GM19023 (cell line): ENCODE results near the gene CELSR2.
A peak's percentile ranks its signal among the peaks of the same experiment; 100 is the strongest.
"Not testable (repeated sequence)": the region's sequence is repeated elsewhere in the genome, so short reads cannot be mapped to it uniquely, and the experiment has no call there.

ENCODE experiments used
- ATAC-seq: cut with Tn5 transposase; IDR thresholded peaks from one replicate; pipeline ENCODE4 v1.9.1; 2021; ENCODE audit warnings: mild to moderate bottlenecking, moderate library complexity; ENCODE audit not compliant: unreplicated experiment

CELSR2 gene, protein sequence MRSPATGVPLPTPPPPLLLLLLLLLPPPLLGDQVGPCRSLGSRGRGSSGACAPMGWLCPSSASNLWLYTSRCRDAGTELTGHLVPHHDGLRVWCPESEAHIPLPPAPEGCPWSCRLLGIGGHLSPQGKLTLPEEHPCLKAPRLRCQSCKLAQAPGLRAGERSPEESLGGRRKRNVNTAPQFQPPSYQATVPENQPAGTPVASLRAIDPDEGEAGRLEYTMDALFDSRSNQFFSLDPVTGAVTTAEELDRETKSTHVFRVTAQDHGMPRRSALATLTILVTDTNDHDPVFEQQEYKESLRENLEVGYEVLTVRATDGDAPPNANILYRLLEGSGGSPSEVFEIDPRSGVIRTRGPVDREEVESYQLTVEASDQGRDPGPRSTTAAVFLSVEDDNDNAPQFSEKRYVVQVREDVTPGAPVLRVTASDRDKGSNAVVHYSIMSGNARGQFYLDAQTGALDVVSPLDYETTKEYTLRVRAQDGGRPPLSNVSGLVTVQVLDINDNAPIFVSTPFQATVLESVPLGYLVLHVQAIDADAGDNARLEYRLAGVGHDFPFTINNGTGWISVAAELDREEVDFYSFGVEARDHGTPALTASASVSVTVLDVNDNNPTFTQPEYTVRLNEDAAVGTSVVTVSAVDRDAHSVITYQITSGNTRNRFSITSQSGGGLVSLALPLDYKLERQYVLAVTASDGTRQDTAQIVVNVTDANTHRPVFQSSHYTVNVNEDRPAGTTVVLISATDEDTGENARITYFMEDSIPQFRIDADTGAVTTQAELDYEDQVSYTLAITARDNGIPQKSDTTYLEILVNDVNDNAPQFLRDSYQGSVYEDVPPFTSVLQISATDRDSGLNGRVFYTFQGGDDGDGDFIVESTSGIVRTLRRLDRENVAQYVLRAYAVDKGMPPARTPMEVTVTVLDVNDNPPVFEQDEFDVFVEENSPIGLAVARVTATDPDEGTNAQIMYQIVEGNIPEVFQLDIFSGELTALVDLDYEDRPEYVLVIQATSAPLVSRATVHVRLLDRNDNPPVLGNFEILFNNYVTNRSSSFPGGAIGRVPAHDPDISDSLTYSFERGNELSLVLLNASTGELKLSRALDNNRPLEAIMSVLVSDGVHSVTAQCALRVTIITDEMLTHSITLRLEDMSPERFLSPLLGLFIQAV (N-terminal part only)

DNA sequence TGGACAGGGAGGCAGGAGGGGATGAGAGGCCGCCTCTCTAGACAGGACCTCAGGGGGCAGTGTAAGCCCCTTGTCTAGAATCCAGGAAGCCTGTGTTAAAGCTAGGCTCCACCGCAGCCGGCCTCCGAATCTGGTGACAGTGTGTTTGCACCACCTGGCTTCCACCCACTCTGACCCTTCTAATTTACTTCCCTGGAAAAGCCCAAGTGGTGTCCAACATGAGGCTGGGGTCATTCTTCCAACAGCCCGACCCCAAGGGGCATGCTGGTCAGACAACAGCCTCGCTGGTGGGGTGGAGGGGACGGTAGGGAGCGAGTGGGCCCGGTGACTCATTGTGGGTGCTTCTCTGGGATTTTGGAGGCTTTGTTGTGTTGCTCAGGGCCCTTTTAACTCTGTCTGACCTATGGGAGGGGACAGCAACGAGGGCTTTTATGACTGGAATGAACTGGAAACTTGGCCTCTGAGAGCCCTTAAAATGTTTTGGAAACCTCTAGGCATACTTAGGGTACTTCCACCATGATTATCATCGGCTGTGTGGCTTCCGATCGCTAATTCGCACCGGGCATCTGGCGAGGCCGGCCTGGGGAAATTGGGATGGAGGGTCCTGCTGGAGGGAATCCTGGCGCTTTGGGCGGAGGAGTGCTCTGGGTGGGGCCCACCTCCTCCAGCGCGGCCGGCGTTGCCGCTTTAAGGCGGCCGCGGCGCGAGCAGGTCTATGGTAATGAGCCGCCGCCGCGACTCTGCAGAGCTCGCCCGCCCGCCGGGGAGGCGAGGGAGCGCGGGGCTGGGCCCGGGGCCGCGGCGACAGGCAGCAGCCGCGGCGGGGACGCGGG, at the start of gene CELSR2:
TSS of gene CELSR2 (plus strand) at position 743 of the 833 bp plus-strand sequence. CDS start 541 bp downstream, outside the sequence.
- peak; percentile 69 for ATAC-seq

DNA sequence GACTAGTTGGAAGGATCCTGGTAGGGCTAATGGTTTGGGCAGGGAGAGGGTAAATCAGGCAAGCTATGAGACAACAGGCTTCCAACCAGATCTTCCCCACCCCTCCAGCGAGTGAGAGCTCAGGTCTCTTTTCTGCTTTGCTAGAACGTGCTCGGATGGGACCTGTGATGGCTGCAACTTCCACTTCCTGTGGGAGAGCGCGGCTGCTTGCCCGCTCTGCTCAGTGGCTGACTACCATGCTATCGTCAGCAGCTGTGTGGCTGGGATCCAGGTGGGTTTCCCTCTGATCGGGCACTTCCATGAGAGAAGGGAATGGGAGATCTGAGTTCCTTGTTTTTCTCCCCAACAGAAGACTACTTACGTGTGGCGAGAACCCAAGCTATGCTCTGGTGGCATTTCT, 49.6 kb upstream of the CELSR2 start:
- ATAC-seq = no peak

GRCh38 chr1:109201123-109201703, 48.1 kb upstream of the CELSR2 start:
- ATAC-seq = no peak

GRCh38 chr1:109204484-109204883, 44.9 kb upstream of the CELSR2 start:
- ATAC-seq = no peak

DNA sequence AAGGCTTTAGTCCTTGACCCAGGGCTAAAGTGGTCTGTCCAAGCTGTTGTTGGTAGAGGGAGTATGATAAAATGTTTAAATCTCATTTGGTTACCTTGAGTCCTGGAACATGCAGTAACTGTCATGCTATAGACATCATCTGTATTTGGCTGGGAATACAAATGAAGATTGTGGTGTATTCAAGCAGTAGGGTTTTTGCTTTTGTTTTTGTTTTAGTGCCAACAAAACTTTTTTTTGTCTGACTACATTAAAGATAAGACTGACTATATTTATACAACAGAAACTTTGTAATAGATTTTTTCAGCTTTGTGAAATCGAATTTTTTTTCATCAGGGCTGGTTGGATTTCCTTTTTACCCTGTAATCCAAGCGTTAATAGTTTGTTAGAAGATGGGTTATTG, 43.0 kb upstream of the CELSR2 start:
- ATAC-seq = no peak

DNA sequence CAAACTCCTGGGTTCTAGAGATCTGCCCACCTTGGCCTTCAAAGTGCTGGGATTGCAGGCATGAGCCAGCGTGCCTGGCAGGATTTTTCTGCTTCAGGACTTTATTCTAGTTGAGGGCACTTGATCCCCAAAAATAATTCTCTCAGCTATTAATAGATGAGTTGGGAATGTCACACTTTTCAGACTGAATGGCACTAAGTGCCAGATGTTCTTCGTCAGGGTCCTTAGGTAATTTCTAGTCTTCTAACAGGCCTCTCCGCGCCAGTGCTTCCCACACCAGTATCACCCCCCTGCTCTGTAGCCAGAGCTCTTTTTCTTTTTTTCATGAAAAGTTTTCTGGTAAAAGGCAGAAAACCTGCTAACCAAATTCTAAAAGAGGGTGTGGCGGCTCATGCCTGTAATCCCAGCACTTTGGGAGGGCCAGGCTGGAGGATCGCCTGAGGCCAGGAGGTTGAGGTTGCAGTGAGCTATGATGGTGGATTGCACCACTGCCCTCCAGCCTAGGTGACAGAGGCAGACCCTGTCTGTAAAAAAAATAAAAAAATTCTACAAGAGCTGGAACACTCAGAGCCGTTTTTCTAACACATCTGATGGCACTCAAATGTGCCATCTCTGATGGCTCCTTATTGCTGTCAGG, 41.8 kb upstream of the CELSR2 start:
- ATAC-seq = no peak

GRCh38 chr1:109208394-109208793, 40.9 kb upstream of the CELSR2 start:
- no peak for ATAC-seq

DNA sequence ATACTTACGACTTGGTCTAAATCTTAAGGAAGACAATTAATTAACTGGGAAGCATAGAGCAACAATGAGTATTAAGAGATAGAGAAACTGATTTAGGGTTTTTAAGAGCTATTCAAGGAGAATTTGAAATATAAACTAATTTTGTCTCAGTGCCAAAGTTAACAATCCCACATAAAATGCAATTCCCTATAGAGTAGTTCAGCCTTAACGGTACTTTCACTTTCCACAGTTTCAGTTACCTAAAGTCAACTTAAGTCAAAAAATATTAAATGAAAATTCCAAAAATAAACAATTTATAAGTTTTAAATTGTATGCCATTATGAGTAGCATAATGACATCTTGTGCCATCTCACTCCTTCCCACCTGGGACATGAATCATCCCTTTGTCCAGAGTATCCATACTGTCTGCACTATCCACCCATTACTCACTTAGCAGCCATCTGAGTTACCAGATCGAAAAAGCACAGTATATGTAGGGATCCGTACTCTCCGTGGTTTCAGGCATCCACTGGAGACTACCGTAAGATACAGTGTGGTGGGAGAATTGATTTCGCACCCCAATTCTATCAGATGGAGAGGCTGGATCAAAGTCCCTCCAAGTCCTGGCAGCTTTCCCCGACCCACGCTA, 40.4 kb upstream of the CELSR2 start:
- no peak for ATAC-seq

GRCh38 chr1:109210058-109210457, 39.3 kb upstream of the CELSR2 start:
- no peak for ATAC-seq

- no peak for ATAC-seq
Observed at GRCh38 chr1:109213345-109213823, 36.0 kb upstream of the CELSR2 start.

DNA sequence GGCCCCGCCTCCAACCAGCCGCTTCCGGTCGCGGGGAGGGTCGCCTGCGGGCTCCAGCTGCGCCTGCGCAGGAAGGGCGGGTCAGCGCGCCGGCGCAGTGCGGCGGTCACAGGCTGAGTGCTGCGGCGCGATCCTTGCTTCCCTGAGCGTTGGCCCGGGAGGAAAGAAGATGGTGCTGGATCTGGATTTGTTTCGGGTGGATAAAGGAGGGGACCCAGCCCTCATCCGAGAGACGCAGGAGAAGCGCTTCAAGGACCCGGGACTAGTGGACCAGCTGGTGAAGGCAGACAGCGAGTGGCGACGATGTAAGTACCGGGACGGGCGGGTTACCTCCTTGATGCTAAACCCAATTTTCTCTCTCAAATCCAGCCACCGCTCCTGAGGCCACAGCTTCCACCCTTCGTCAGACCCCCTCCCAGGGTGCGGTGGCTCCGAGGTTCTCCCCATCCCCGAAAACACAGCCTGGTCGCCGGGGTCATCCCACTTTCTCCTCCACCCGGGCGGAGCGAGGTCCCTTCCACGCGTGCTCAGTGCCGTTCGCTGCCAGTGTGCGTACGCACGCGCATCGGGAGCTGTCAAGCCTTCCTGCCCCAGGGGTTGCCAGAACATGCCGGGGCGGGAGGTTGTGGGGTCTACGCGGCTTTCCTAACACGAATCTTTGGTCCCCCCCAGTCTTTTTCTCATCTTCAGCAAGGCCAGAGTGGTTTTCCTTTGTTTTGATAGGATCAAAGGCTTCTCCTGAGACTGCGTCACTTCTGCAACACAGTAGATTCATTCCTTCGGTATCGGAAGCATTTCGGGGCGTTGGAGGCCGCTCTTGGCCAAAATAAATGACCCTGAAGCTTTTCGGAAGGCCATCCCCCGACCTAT, 35.3 kb upstream of the CELSR2 start, which contains the start of gene SARS1:
TSS of gene SARS1 (plus strand) at position 95 of the 870 bp plus-strand sequence. CDS start at position 170, 75 bp downstream.
- ATAC-seq = peak; percentile 83

DNA sequence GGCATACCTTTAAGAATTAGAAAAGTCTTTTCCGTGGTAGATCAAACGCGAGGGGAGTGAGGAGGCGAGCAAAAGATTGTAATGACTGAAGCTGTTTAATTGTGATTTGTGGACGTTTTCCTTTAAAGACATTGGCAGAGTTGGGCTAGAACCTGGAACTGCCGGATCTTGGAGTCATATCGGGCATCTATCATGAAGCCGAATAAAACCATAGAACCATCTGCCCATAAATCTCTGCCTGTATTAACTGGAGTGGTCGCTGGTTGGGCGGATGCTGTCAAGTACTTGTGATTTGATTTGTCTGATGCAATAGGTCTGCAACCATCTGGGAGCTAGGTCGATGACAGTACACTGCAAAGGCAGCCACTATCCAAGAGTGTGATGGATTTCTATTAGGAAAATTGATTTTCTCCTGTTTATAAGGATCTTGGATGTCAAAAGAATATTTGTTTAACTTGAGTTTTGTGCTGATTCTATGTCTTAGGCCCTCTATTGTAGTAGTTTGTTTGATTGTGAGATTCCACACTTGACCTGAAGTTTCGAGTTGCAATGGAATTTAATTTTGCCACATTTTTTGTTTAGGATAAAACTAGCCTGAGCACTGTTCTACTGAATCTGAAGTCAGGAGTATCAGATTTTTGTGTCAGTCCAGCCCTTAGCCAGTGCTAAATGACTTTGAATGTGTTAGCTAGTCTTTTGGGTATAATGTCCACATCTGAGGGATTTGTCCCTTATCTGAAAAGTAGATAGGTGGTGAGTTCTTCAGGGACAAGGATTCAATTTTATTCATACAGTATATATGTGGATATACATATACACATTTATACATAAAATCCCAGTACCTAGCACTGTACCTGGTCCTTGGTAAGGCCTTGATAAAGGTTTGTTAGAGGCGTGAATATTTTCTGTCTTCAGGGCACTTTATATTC, 34.4 kb upstream of the CELSR2 start:
- no peak for ATAC-seq

DNA sequence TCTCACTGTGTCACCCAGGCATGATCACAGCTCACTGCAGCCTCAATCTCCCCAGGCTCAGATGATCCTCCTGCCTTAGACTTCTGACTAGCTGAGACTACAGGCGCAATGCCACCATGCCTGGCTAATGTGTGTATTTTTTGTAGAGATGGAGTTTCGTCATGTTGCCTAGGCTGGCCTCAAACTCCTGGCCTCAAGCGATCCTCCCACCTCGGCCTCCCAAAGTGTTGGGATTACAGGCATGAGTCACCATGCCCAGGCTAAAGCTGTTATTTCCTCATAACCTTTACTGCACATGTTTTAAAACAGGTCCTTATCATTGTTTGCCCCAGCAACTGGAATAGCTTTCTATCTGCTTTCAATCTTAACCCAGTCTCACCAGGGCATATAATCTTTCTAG, 32.7 kb upstream of the CELSR2 start:
- ATAC-seq = no peak

GRCh38 chr1:109218516-109218915, 30.8 kb upstream of the CELSR2 start:
- ATAC-seq = no peak

DNA sequence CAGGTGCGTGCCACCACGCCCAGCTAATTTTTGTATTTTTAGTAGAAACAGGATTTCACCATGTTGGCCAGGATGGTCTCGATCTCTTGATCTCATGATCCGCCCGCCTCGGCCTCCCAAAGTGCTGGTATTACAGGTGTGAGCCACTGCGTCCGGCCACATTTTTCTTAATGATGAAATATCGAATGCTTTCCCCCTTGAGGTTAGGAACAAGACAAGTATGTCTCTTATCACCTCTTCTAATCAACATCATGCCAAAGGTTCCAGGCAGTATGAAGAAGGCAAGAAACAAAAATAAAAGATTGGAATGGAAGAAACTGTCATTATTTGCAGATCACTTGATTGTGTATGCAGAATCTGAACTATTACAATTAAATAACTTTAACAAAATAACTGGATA, 28.1 kb upstream of the CELSR2 start:
- ATAC-seq = not testable (repeated sequence)

GRCh38 chr1:109225308-109225707, 24.0 kb upstream of the CELSR2 start:
- ATAC-seq = no peak
